SW480 (cell line): ENCODE results near the gene S100A5.

Source experiments
- DNase-seq: peaks from one replicate; pipeline ENCODE4 v3.0.0-alpha.2; 2016; ENCODE audit warnings: low spot score

S100A5 gene

GRCh38 chr1:153506831-153507413 is 33.8 kb downstream of the S100A5 start:
- no peak for DNase-seq

DNA sequence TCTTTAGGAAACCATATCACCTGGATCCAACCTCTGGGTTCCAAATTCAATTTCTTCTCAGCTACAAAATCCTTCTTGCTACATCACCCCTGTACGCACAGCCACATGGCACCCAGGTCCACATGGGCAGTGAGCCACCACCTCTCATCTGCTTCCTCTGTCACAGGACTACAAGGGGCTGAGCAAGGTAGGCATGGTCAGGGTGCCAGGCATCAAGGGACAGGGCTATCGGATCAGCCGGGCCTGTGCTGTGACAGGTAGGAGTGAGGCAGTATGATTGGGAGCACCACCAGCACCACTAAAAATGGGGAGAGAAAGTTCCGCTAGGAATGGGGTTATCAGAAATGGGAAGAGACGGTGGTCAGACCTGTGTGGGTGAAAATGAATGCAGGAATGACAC is 34.3 kb downstream of the S100A5 start:
- DNase-seq, result no peak

DNA sequence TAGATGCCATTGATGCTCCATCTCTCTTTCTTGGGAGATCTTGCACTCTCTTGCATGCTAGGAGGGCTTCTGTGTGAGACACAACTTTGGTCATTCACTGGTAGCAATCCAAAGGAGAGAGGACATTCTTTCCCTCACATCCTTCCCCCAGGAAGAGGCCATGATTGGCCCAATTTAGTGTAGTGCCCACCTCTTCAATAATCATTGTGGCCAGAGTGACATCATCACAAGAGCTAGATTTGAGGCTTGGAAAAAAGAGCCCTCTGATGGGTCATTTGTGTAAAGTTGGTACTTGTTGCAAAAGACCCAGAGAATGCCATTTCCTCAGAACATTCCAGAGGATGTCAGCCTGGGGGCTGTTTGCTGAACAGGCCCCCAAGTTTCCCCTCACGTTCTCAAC is 35.2 kb downstream of the S100A5 start:
- no peak for DNase-seq

DNA sequence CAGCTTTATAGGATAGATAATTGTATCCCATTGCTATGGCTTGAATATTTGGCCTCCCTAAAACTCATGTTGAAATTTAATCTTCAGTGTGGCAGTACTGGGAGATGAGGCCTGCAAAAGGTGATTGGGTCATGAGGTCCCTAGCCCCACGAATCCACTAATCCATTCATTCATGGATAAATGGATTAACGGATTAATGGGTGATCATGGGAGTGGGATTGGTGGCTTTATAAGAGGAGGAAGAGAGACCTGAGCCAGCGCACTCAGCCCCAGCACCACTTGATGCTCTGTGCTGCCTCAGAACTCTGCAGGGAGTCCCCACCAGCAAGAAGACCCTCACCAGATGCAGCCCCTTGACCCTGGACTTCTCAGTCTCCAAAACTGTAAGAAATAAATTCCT is 37.0 kb downstream of the S100A5 start:
- no peak for DNase-seq

GRCh38 chr1:153498746-153499145 is 42.0 kb downstream of the S100A5 start:
- DNase-seq, result no peak

DNA sequence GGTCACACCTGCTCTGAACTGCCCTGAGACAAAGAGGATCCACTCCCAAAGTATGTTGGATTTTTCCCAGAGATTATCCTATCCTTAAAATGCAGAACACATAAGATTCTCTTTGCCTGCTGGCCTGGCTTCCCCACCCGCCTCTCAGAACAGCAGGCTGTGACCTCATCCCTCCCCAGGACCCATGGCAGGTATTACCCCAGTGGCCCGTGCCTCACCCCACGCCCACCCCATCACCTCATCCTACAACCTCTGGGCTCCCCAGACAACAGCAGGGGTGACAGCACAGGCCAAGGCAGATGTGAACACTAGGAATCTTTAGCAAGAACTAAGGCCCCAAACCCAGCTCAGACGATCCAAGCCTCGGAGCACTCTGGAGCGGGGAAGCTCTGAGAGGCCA is 45.2 kb downstream of the S100A5 start:
- DNase-seq, result no peak

DNA sequence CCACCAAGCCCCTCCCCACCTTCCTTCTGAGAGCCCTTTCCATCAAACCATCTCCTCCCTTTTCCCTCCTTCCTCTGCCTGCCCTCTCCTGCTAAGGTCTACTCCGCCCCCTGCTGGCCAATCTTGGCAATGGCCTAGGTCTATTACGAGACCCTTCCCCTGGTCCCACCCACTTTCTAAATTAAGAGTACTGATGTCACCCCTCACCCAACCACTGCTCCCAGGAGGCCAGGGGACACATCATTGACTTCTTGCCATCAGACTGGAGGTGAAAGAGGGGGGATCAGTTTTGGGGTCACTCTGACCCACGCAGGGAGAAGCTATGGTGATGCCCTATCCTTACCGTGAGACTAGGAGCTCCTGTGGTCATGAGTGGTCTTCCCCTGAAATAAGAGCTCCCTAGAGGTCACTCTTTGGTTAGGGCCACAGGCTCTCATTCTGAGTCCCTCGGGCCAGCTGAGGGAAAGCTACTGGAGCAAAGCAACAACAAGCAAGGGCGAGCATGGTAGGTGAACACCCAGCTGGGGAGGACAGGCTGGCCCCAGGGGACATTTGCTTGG is 45.7 kb downstream of the S100A5 start:
- peak; percentile 35 for DNase-seq

GRCh38 chr1:153493343-153493960 is 47.3 kb downstream of the S100A5 start:
- no peak for DNase-seq

- DNase-seq, result peak; percentile 55
Observed at GRCh38 chr1:153490272-153491051, 50.3 kb downstream of the S100A5 start.

GRCh38 chr1:153488731-153489130 is 52.0 kb downstream of the S100A5 start:
- no peak for DNase-seq

DNA sequence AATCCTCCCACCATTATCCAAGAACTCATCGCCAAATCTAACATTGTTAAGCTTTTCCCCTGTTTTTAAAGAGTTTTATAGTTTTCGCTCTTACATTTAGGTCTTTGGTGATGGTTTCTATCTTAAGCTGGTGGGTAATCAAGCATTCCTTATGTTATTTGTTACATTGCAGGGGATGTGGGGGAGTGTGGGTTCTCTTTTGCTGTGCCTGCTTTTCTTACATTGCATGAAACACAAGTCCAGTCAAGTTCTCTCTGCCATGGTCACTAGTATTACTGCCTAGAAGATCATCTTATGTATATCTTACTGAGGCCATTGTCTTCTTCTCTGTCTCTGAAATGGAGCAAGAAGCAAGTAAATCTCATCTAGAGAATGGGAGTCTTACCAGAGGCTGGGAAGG is 53.0 kb downstream of the S100A5 start:
- no peak for DNase-seq
